Ramos (cell line): ENCODE results near the gene WNT2B.

Experiments
- in situ Hi-C: fragments of 300-500 bp; cut with MboI; formaldehyde crosslinking; loops from one replicate; pipeline ENCODE4 v1.14.3; 2022; ENCODE audit warnings: low sequenced_read_pairs; ENCODE audit not compliant: unreplicated experiment

The WNT2B gene

GRCh38 chr1:112554411-112554810, 45.6 kb downstream of the WNT2B start:
- in situ Hi-C loops = no loop called here

DNA sequence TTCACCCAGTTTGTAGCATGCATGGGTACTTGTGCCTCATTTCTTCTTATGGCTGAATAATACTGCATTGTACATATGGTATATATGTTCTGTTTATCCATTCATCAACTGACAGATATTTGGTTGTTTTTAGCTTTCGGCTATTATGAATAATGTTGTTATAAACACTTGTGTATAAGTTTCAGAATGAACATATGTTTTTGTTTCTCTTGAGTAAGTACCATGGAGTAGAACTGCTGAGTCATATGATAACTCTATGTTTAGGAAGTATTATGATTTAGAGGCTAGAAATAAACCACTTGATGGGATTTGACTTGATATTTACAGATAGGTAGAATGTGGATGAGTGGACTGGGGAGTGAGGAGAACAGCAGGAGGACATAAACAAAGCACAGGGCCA, 48.6 kb downstream of the WNT2B start:
- in situ Hi-C loops = no loop called here

DNA sequence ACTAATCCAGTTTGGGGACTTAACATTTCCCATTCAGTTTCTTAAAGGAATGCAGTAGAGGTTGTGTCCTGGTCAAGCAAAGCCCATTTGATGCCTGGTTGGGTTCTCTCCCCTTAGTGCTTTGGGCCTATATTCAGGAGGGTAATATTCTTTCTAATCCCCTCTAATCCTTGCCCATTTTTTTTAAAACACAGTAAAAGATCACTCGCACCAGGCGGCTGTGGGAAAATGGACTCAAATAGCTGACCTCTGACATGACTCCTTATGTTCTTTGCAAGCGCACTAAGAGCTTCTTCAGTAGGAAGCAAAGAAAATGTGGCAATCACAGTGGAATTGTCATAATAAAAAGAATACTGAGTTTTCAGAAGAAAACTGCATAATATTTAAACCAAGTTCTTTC, 49.9 kb downstream of the WNT2B start:
- in situ Hi-C loops = no loop called here

GRCh38 chr1:112563341-112563740, 54.6 kb downstream of the WNT2B start:
- in situ Hi-C loops = no loop called here

DNA sequence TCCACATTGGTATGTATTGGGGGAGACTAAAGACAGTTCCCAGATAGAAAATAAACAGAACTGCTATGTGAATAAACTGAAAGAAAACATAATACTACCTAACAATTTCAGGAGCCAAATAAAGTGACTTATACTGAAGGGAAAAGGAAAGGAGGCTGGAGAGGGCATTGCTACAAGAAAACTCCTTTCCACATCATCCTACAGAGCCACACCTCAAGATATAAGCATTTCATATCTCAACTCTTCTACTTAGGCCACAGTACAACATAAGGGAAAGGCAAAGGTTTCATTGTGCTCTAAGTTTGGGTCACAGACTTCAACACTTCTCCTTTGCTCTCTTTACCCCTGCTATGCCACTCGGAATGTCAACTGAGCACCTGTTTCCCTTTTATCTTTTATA, 55.3 kb downstream of the WNT2B start:
- in situ Hi-C loops = no loop called here

GRCh38 chr1:112565800-112566199, 57.0 kb downstream of the WNT2B start:
- in situ Hi-C loops = no loop called here

DNA sequence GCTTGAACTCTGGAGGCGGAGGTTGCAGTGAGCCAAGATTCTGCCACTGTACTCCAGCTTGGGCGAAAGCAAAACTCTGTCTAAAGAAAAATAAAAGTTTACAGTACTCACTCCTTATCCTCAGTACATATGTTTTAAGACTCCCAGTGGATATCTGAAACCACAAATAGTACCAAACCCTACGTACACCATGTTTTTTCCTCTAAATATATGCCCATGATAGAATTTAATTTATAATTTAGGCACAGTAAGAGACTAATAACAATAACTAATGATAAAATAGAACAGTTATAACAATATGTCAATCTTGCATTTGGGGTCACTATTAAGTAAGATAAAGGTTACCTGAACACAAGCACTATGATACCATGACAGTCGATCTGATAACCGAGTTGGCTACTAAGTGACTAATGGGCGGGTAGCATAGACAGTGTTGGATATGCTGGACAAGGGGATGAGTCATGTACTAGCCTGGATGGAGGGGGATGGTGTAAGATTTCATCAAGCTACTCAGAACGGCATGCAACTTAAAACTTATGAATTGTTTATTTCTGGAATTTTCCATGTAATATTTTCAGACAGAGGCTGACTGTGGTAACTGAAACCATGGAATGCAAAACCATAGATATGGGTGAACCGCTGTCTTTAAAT, 66.5 kb downstream of the WNT2B start:
- in situ Hi-C loops = no loop called here

- in situ Hi-C loops = no loop called here
These were observed 67.5 kb downstream of the WNT2B start for GRCh38 chr1:112576240-112576639.
